Mucosa of rectum (tissue), 2 donors: ENCODE data around the gene MRC2.

Experiments
- H3K27ac ChIP-seq, 2 donors: one replicate each; pipeline ENCODE4 v1.7.0; 2013; ENCODE audit warnings: inconsistent platforms in 2 of 2, low read depth in 2 of 2, low read length in 2 of 2
- H3K27me3 ChIP-seq, 2 donors: one replicate each; pipeline ENCODE4 v1.7.0; 2013; ENCODE audit warnings: low read length in 2 of 2; ENCODE audit not compliant: control insufficient read depth in 2 of 2, insufficient read depth in 2 of 2
- H3K36me3 ChIP-seq, 2 donors: one replicate each; pipeline ENCODE4 v1.7.0; 2013; ENCODE audit warnings: low read length in 2 of 2; ENCODE audit not compliant: control insufficient read depth in 2 of 2, insufficient read depth in 2 of 2
- H3K4me1 ChIP-seq, 2 donors: one replicate each; pipeline ENCODE4 v1.7.0; 2013; ENCODE audit warnings: low read length in 2 of 2, mild to moderate bottlenecking in 1 of 2; ENCODE audit not compliant: control insufficient read depth in 2 of 2, insufficient read depth in 2 of 2
- H3K4me3 ChIP-seq, 2 donors: one replicate each; pipeline ENCODE4 v1.7.0; 2013; ENCODE audit warnings: low read length in 2 of 2
- H3K9ac ChIP-seq, 2 donors: one replicate each; pipeline ENCODE4 v1.7.0; 2013; ENCODE audit warnings: low read length in 2 of 2, low read depth in 1 of 2, mild to moderate bottlenecking in 1 of 2
- H3K9me3 ChIP-seq, 2 donors: one replicate each; pipeline ENCODE4 v1.7.0; 2013; ENCODE audit warnings: low read length in 2 of 2; ENCODE audit not compliant: control insufficient read depth in 2 of 2
- donor health status: healthy.
- donor health status: Normal muscosa, but diverticular disease.

MRC2 gene

DNA sequence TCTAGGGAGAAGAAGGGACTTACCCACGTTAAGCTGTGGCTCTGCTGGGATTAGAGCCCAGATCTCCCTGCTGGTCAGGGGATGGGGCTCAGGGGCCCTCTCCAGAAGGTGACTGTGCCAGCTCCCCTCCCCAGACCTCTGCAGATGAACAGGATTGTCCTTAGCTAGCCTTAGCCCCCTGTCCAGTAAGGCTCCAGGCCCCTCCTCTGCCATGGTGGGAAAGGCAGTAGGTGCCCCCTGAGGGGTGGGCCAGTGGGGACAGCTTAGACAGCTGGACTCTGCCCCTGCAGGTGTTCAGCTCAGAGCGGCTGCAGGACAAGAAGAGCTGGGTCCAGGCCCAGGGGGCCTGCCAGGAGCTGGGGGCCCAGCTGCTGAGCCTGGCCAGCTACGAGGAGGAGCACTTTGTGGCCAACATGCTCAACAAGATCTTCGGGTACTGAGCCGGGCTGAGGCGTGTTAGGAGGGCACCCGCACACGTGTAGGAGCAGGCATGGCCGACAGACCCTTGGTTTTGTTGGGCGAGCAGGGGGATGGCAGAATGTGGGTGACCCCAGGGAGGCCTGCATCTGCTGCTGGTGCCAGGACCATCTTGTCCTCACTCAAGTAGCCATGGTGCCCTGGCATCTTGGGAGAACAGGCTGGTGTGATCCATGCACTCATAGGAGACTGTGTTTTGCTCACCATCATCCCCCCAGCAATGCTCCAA is 50.9 kb downstream of the MRC2 start:
- H3K27ac ChIP-seq = no peak overlapping the region

DNA sequence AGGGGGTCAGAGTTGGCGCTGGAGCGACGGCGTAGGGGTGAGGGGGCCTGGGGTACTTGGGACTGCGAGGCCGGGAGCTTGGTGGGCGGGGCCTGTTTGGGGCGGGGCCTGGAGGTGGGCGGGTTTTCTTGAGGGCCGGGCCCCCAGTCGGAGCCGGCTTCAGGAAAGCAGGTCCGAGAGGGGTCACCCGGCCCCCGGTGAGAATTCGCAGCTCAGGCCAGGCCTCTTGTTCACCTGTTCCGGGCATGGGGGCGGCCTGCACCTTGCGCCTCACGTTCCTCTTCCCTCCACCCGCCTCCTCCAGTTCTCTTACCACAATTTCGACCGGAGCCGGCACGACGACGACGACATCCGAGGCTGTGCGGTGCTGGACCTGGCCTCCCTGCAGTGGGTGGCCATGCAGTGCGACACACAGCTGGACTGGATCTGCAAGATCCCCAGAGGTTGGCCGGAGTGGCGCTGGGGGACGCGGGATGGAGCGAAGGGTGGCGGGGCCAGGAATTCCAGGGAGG is 52.5 kb downstream of the MRC2 start:
- H3K27ac ChIP-seq = no peak overlapping the region
- no peaks in the 10 kb centered on the region for H3K4me1 ChIP-seq
- no peaks in the 10 kb centered on the region for H3K9me3 ChIP-seq
- no peak overlapping the region for H3K4me3 ChIP-seq
- H3K27me3 ChIP-seq = no peaks in the 10 kb centered on the region
- no peaks in the 10 kb centered on the region for H3K36me3 ChIP-seq
- no peak overlapping the region for H3K9ac ChIP-seq

More for the DNA sequence above, 50.9 kb downstream of the MRC2 start:
- H3K27me3 ChIP-seq = no peaks in the 10 kb centered on the region
- H3K9ac ChIP-seq = no peak overlapping the region
- no peaks in the 10 kb centered on the region for H3K9me3 ChIP-seq
- no peak overlapping the region for H3K4me3 ChIP-seq
- H3K36me3 ChIP-seq = no peaks in the 10 kb centered on the region
- H3K4me1 ChIP-seq = no peaks in the 10 kb centered on the region

DNA sequence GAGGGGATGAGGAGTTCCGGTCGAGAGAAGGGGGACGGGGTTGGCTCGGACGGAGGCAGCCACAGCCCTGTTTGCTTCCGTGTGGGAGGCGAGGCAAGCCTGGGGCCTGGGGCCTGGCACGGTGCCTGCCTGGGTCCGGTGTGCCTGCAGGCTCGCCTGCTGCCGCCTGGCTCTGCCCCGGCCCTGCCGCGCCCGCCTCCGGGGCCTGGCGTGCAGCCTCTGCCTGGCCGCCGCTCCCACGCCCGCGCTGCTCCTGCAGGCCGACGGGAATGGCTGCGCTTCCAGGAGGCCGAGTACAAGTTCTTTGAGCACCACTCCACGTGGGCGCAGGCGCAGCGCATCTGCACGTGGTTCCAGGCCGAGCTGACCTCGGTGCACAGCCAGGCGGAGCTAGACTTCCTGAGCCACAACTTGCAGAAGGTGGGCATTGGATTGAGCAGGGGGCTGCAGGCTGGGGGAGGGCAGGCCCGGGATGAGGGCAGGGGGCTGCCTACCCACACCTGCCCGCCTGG is 53.1 kb downstream of the MRC2 start:
- H3K36me3 ChIP-seq = no peaks in the 10 kb centered on the region
- H3K27me3 ChIP-seq = no peaks in the 10 kb centered on the region
- no peak overlapping the region for H3K27ac ChIP-seq
- H3K9me3 ChIP-seq = no peaks in the 10 kb centered on the region
- H3K4me1 ChIP-seq = no peaks in the 10 kb centered on the region
- peak overlapping the region in 1 of 2 donors; percentile 10 for H3K4me3 ChIP-seq
- no peak overlapping the region for H3K9ac ChIP-seq

DNA sequence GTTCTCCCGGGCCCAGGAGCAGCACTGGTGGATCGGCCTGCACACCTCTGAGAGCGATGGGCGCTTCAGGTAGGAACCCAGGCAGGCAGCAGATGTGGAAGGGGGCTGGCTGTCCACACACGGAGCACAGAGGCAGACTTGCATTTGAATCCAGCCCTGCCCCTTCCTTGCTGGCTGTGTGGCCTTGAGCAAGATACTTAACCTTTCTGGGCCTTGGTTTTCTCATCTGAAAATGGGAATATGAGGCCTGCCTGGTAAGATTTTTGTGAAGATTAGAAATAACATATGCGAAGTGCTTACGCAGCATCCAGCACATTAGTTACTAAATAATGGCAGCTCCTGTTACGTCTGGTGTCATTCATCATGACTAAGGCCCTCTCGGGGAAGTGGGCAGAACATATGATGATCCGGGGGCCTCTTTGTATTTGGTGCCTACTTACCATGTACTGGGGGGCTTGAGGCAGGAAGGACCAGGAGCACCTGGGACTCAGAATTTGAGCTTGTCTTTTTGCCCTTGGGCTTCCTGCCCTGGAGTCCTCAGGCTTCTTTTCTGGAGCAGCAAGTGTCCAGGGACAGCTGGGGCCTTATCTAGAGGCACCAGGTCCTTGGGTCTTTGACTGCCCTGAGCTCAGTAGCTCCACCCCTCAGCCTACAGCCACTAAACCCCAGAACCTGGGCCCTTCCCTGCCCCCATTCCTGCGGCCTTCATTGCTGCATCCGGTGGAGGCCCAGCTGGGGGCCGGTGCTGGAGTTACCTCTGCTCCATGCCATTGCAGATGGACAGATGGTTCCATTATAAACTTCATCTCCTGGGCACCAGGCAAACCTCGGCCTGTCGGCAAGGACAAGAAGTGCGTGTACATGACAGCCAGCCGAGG is 53.8 kb downstream of the MRC2 start:
- Histone ChIP-seq H3K4me1 (no peaks in the 10 kb centered on the region), H3K36me3 (no peaks in the 10 kb centered on the region), H3K4me3 (no peak overlapping the region), H3K27ac (no peak overlapping the region), H3K27me3 (no peaks in the 10 kb centered on the region), H3K9me3 (no peaks in the 10 kb centered on the region), H3K9ac (no peak overlapping the region)

DNA sequence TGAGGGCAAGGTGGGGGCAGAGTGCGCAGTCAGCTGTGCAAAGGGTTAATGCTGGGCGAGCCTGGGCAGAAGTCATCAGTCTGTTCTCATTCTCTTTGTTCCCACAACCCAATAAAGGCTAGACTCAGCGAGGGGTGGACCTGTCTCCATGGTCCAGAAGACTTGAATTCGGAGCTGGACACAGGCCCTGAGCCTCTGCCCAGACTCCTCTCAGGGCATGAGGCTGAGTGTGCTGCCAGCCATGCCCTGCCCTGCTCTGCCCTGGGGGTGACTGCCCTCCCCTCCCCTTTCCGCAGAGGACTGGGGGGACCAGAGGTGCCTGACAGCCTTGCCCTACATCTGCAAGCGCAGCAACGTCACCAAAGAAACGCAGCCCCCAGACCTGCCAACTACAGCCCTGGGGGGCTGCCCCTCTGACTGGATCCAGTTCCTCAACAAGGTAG is 54.5 kb downstream of the MRC2 start:
- Histone ChIP-seq H3K27ac (no peak overlapping the region), H3K27me3 (no peaks in the 10 kb centered on the region), H3K36me3 (no peaks in the 10 kb centered on the region), H3K9ac (no peak overlapping the region), H3K9me3 (no peaks in the 10 kb centered on the region), H3K4me1 (no peaks in the 10 kb centered on the region), H3K4me3 (no peak overlapping the region)

DNA sequence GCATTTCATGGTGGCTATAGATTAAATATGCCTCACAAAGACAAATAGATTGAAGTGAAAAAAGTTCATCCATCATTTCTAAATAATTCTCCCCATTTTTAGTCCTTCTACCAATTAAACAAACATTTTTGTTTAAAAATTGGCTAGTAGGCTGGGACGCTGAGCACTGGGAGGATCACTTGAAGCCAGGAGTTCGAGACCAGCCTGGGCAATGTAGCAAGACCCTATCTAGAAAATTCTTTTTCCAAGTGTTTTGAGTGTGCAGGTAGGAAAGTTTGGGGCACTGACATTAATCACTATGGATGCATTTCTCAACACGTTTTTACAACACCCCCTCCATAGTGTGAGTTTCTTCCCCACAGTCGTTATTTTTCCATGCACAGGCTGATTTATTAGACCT is 56.7 kb downstream of the MRC2 start:
- H3K4me1 ChIP-seq = no peaks in the 10 kb centered on the region
- H3K9me3 ChIP-seq = no peaks in the 10 kb centered on the region
- H3K9ac ChIP-seq = no peak overlapping the region
- no peak overlapping the region for H3K4me3 ChIP-seq
- no peaks in the 10 kb centered on the region for H3K36me3 ChIP-seq
- no peak overlapping the region for H3K27ac ChIP-seq
- no peaks in the 10 kb centered on the region for H3K27me3 ChIP-seq

DNA sequence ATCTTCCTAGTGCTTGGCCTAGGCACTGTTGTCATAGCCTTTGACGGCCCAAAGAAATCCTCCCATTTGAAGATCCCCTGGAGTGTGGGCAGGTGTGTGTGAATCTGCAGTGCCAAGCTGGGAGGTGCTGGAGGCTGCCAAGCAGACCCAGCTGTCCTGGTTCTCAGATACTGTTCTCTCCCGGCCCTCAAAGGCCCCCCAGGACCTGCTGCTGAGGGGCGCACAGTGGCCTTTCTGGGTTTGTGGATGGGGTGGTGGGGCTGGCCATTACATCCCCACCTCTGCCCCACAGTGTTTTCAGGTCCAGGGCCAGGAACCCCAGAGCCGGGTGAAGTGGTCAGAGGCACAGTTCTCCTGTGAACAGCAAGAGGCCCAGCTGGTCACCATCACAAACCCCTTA is 60.5 kb downstream of the MRC2 start:
- Histone ChIP-seq H3K9ac (no peak overlapping the region), H3K27ac (no peak overlapping the region), H3K9me3 (no peaks in the 10 kb centered on the region), H3K36me3 (no peaks in the 10 kb centered on the region), H3K4me1 (no peaks in the 10 kb centered on the region), H3K27me3 (no peaks in the 10 kb centered on the region), H3K4me3 (no peak overlapping the region)

DNA sequence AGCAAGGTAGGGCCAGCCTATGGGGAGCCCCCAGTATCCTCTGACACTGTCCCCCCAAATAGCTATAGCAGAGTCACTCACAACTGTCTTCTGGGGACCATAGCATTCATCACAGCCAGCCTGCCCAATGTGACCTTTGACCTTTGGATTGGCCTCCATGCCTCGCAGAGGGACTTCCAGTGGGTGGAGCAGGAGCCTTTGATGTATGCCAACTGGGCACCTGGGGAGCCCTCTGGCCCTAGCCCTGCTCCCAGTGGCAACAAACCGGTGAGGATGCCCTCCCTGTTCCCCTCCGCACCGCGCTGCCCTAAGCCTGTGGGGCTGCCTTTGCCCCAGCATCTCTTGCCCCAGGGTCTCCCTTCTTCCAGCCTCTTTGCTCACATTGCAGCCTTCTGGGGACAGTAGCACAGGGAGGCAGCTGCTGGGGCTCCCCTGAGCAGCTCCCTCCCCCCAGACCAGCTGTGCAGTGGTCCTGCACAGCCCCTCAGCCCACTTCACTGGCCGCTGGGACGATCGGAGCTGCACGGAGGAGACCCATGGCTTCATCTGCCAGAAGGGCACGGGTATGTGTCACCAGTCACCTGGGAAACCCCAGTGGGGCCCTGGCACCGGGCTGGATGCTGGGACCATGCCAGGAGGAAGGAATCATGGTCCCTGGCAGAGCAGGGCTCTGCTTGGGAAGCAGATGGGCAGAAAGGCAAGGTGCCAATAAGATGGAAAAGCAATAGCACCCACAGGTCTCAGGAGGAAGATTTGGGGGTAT is 61.1 kb downstream of the MRC2 start:
- H3K4me3 ChIP-seq = no peak overlapping the region
- H3K9ac ChIP-seq = no peak overlapping the region
- no peaks in the 10 kb centered on the region for H3K36me3 ChIP-seq
- no peaks in the 10 kb centered on the region for H3K27me3 ChIP-seq
- H3K4me1 ChIP-seq = no peaks in the 10 kb centered on the region
- H3K27ac ChIP-seq = no peak overlapping the region
- no peaks in the 10 kb centered on the region for H3K9me3 ChIP-seq

DNA sequence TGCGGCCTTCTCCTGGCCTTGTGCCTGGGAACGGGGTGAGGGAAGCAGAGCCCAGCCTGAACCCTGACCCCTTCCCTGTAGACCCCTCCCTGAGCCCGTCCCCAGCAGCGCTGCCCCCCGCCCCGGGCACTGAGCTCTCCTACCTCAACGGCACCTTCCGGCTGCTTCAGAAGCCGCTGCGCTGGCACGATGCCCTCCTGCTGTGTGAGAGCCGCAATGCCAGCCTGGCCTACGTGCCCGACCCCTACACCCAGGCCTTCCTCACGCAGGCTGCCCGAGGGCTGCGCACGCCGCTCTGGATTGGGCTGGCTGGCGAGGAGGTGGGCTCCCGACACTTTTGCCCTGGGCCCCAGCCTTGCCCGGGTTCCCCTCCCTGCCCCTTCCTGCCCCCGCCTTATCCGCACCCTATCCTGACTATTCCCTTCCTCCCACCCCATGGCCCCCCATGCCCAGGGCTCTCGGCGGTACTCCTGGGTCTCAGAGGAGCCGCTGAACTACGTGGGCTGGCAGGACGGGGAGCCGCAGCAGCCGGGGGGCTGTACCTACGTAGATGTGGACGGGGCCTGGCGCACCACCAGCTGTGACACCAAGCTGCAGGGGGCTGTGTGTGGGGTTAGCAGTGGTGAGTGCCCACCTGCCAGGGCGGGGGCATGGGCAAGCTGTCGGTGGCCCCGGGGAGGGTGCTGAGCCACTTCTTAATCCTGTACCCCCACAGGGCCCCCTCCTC is 62.1 kb downstream of the MRC2 start:
- H3K4me1 ChIP-seq = no peaks in the 10 kb centered on the region
- H3K36me3 ChIP-seq = no peaks in the 10 kb centered on the region
- no peaks in the 10 kb centered on the region for H3K27me3 ChIP-seq
- no peak overlapping the region for H3K27ac ChIP-seq
- H3K9ac ChIP-seq = no peak overlapping the region
- no peak overlapping the region for H3K4me3 ChIP-seq
- no peaks in the 10 kb centered on the region for H3K9me3 ChIP-seq
